Lung (tissue), 12 donors: ENCODE data around the gene KIF4B. TPM values are rescaled to one million over a fixed set of nuclear protein-coding genes. Genes with fewer than 3 reads are reported as not detected.
A peak's percentile ranks its signal among the peaks of the same experiment; 100 is the strongest.

Experiments used
- ATAC-seq: fragments of 200-7000 bp; cut with Tn5 transposase; one replicate; pipeline ENCODE4 v1.9.1; 2020; ENCODE audit warnings: moderate number of reproducible peaks; ENCODE audit not compliant: insufficient read depth, low FRiP score
- DNase-seq, 3 donors: peaks; one replicate each; pipeline ENCODE4 v3.0.0-alpha.2; 2013 to 2017
- H3K27ac ChIP-seq, 2 donors: one replicate each; pipeline ENCODE4 v1.5.1; 2013; ENCODE audit warnings: mild to moderate bottlenecking in 2 of 2, moderate library complexity in 2 of 2, control low read depth in 1 of 2, inconsistent platforms in 1 of 2, low read depth in 1 of 2, low read length in 1 of 2
- H3K27me3 ChIP-seq, 3 donors: one replicate each; pipeline ENCODE4 v1.5.1; 2013; ENCODE audit warnings: low read length in 2 of 3; ENCODE audit not compliant: control insufficient read depth in 3 of 3, insufficient read depth in 3 of 3
- H3K36me3 ChIP-seq, 4 donors: one replicate each; pipeline ENCODE4 v1.5.1; 2013; ENCODE audit warnings: low read length in 4 of 4, mild to moderate bottlenecking in 1 of 4, moderate library complexity in 1 of 4; ENCODE audit not compliant: control insufficient read depth in 4 of 4, insufficient read depth in 4 of 4
- H3K4me1 ChIP-seq, 5 donors: one replicate each; pipeline ENCODE4 v1.5.1; 2013; ENCODE audit warnings: low read length in 5 of 5, mild to moderate bottlenecking in 2 of 5, moderate library complexity in 1 of 5; ENCODE audit not compliant: control insufficient read depth in 5 of 5, insufficient read depth in 5 of 5
- H3K4me3 ChIP-seq: one replicate; pipeline ENCODE4 v1.5.1; 2013; ENCODE audit warnings: mild to moderate bottlenecking, control low read depth, moderate library complexity
- H3K9ac ChIP-seq, 2 donors: one replicate each; pipeline ENCODE4 v1.5.1; 2013; ENCODE audit warnings: low read length in 2 of 2, control low read depth in 1 of 2; ENCODE audit not compliant: insufficient read depth in 1 of 2
- H3K9me3 ChIP-seq, 4 donors: one replicate each; pipeline ENCODE4 v1.5.1; 2013; ENCODE audit warnings: low read length in 3 of 4, mild to moderate bottlenecking in 1 of 4, moderate library complexity in 1 of 4; ENCODE audit not compliant: control insufficient read depth in 4 of 4, insufficient read depth in 3 of 4
- CTCF ChIP-seq: IDR thresholded peaks from 2 replicates; pipeline ENCODE4 v1.5.1; 2012; ENCODE audit warnings: mild to moderate bottlenecking; ENCODE audit errors: control extremely low read depth, extremely low read depth
- WGBS, 2 donors: extraction: QIAGEN DNeasy Blood & Tissue Kit; methylation state at CpG; one replicate each; pipeline ENCODE4 v1.1.7; 2013; 5-methylcytosine and 5-hydroxymethylcytosine counted together
- polyA plus RNA-seq, 2 donors: library from polyadenylated mRNA; stranded (reverse); fragments of 200-250 nt; gene quantifications; one replicate each; pipeline ENCODE4 v1.2.1, GENCODE V29; 2013
- total RNA-seq, 2 donors: library from RNA; depleted of rRNA in 1 of 2; stranded (reverse); fragments of >200 nt in 1 of 2; gene quantifications; one replicate each; pipeline ENCODE4 v1.2.1, GENCODE V29; 2014 to 2021
- donor health status: control.
- donor health status: control.
- donor health status: Bipolar disorder and iron deficiency.
- donor health status: healthy.
- donor health status: DM: yes; HTN: yes; CAD: no.

The KIF4B gene
- total and polyA plus RNA-seq, 4 donors = 0.01 to 0.02 TPM; not detected in 2

GRCh38 chr5:155049569-155050383 lies 36.2 kb downstream of the KIF4B start:
- DNase-seq = peak in 1 of 3 donors; percentile 11
- no peaks in the 10 kb centered on the region for H3K36me3 ChIP-seq
- H3K4me3 ChIP-seq = no peak overlapping the region
- WGBS, 2 donors = 36 to 63% methylated on average over 1 of the region's 1 CpG
- H3K4me1 ChIP-seq = peaks cover 0 to 4% (median 2%) of the 10 kb centered on the region in 5 donors
- ATAC-seq = no peak
- H3K9me3 ChIP-seq = no peaks in the 10 kb centered on the region
- H3K27me3 ChIP-seq = no peaks in the 10 kb centered on the region
- no peak overlapping the region for H3K9ac ChIP-seq
- TF ChIP-seq CTCF = no peak
- no peak overlapping the region for H3K27ac ChIP-seq

- ATAC-seq = no peak
- Histone ChIP-seq H3K4me1 (peaks cover 0 to 4% (median 2%) of the 10 kb centered on the region in 5 donors), H3K4me3 (no peak overlapping the region), H3K36me3 (no peaks in the 10 kb centered on the region), H3K27me3 (no peaks in the 10 kb centered on the region), H3K9ac (no peak overlapping the region), H3K27ac (no peak overlapping the region), H3K9me3 (no peaks in the 10 kb centered on the region)
- TF ChIP-seq CTCF = no peak
- DNase-seq = no peak
- 53 to 62% methylated on average over 5 of the region's 5 CpGs for WGBS, 2 donors
Observed at GRCh38 chr5:155050384-155051019, 36.9 kb downstream of the KIF4B start.

GRCh38 chr5:155052532-155052931 lies 39.0 kb downstream of the KIF4B start:
- Histone ChIP-seq H3K9me3 (no peaks in the 10 kb centered on the region), H3K4me3 (no peak overlapping the region), H3K4me1 (peaks cover 0 to 3% (median 2%) of the 10 kb centered on the region in 5 donors), H3K36me3 (no peaks in the 10 kb centered on the region), H3K27me3 (no peaks in the 10 kb centered on the region), H3K9ac (no peak overlapping the region), H3K27ac (peak overlapping the region in 1 of 2 donors; percentile 26)
- no peak for ATAC-seq
- TF ChIP-seq CTCF = no peak
- 80 to 89% methylated on average over 4 of the region's 4 CpGs for WGBS, 2 donors
- no peak for DNase-seq
